ENCODE data around the gene FADD.

The FADD gene

DNA sequence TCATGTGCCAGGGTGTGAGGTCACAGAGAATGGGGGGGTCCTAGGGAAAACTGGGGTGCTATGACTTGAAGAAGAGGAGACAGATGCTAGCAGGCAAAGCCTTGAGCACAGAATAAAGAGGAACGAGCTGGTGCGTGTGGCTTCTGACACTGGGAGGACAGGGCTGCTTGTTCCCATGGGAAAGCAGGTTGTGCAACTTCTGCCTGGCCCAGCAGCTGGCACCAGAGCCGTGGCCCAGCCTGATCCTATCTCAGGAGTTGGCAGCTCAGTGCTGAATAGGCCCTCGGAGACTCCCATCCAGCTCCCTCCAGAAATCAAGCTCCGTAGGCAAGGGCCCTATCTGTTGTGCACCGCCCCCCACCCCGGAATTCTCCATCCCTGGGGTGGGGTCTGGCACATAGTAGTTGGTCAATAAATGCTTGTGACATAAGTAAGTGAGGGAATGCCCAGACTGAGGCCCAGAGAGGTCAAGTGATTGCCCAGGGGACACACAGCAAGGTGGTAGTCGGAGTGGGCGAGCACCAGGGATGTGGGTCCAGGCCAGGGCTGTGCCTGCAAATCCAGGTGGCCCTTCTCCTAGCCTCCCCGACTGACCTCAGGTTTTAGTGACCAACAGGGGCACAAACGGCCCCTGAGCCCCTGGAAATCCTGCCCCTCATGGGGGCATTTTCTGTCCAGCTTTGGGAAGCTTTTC is 19.5 kb upstream of the FADD start:
- Histone ChIP-seq H3K27me3 (ENCODE audit: low read depth, low read length) (no peaks in the 10 kb centered on the region), H3K27ac (ENCODE audit: low read length) (no peak overlapping the region), H3K36me3 (ENCODE audit: control insufficient read depth in 1 of 2, insufficient read depth in 2 of 2, low read length in 2 of 2) (no peaks in the 10 kb centered on the region), H3K4me3 (ENCODE audit: low read depth in 1 of 2, low read length in 2 of 2) (no peak overlapping the region), H3K4me1 (ENCODE audit: control insufficient read depth in 1 of 2, insufficient read depth in 2 of 2, low read length in 2 of 2) (no peaks in the 10 kb centered on the region), H3K9me3 (ENCODE audit: control insufficient read depth in 1 of 2, low read length in 2 of 2) (no peaks in the 10 kb centered on the region)

DNA sequence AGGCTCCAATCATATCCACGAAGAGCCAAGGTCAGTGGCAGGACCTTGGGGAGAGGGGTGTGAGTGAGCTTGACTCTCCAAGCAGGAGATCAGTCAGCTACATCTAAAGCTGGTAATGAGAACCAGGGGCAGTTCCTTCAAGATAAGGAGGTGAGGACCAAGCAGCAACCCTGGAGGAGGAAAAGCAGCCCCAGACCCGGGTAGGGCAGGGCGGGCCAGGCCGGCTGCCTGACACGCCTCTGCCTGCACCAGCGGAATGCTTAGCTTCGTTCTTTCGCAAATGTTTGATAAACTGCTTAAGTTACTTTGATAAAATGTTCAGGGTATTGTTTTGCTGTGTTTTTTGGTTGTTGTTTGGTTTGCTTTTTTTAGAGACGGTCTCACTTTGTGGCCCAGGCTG is 18.7 kb upstream of the FADD start:
- Histone ChIP-seq H3K27ac (ENCODE audit: low read length) (no peak overlapping the region), H3K4me3 (ENCODE audit: low read depth in 1 of 2, low read length in 2 of 2) (no peak overlapping the region), H3K4me1 (ENCODE audit: control insufficient read depth in 1 of 2, insufficient read depth in 2 of 2, low read length in 2 of 2) (no peaks in the 10 kb centered on the region), H3K27me3 (ENCODE audit: low read depth, low read length) (no peaks in the 10 kb centered on the region), H3K9me3 (ENCODE audit: control insufficient read depth in 1 of 2, low read length in 2 of 2) (no peaks in the 10 kb centered on the region), H3K36me3 (ENCODE audit: control insufficient read depth in 1 of 2, insufficient read depth in 2 of 2, low read length in 2 of 2) (no peaks in the 10 kb centered on the region)

DNA sequence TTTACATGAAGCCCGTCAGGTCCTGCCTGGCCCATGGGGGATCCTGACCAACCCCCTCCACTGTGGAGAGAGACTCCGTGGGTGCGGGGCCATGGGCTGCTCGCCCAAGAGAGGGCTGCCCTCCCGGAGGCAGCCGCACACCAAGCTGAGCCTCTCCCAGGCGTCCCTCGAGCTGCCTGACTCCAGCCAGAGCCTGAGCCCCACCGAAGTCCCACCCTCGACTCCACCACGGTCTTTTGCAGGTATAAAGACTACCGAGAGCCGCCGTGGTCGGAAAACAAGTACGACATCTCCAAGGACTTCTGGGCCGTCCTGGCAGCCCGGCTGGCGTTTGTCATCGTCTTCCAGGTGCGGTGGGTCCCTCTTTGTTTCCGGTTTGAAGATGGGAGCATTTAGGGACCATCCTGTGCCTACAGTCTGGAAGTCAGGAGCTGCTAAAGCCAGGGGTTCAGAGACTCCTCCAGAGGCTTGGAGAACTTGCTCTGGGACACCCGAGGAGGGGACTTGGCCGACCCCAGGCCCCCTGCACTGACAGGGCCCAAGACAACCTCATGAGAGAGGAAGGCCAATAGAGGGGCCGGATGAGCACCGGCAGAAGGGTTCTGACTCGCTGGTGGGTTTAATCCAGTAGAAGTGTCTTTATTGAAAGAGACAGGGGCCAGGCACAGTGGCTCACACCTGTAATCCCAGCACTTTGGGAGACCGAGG is 17.6 kb upstream of the FADD start:
- H3K36me3 ChIP-seq (ENCODE audit: control insufficient read depth in 1 of 2, insufficient read depth in 2 of 2, low read length in 2 of 2), result no peaks in the 10 kb centered on the region
- no peak overlapping the region for H3K27ac ChIP-seq (ENCODE audit: low read length)
- H3K4me1 ChIP-seq (ENCODE audit: control insufficient read depth in 1 of 2, insufficient read depth in 2 of 2, low read length in 2 of 2), result no peaks in the 10 kb centered on the region
- H3K9me3 ChIP-seq (ENCODE audit: control insufficient read depth in 1 of 2, low read length in 2 of 2), result no peaks in the 10 kb centered on the region
- H3K27me3 ChIP-seq (ENCODE audit: low read depth, low read length), result no peaks in the 10 kb centered on the region
- no peak overlapping the region for H3K4me3 ChIP-seq (ENCODE audit: low read depth in 1 of 2, low read length in 2 of 2)

DNA sequence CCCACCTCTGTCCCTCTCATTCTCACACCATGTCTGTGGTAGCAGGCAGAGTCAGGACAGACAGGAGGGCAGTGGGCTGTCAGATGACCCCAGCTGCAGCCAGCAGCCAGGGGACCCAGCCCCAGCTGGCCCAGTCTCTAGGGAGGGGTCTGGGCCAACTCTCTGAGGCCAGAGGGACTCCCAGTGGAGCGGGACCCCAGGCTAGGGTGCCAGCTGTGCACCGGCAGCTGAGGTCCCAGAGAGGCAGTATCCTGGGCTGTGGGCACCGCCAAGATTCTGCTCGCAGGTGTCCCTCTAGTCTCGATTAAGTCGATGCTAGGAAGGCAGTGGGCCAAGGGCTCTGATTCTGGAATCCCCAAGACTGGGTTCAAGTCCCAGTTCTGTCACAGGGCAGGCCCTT is 16.7 kb upstream of the FADD start:
- Histone ChIP-seq H3K9me3 (ENCODE audit: control insufficient read depth in 1 of 2, low read length in 2 of 2) (no peaks in the 10 kb centered on the region), H3K27me3 (ENCODE audit: low read depth, low read length) (peaks cover 5% of the 10 kb centered on the region), H3K36me3 (ENCODE audit: control insufficient read depth in 1 of 2, insufficient read depth in 2 of 2, low read length in 2 of 2) (no peaks in the 10 kb centered on the region), H3K27ac (ENCODE audit: low read length) (no peak overlapping the region), H3K4me3 (ENCODE audit: low read depth in 1 of 2, low read length in 2 of 2) (no peak overlapping the region), H3K4me1 (ENCODE audit: control insufficient read depth in 1 of 2, insufficient read depth in 2 of 2, low read length in 2 of 2) (no peaks in the 10 kb centered on the region)

DNA sequence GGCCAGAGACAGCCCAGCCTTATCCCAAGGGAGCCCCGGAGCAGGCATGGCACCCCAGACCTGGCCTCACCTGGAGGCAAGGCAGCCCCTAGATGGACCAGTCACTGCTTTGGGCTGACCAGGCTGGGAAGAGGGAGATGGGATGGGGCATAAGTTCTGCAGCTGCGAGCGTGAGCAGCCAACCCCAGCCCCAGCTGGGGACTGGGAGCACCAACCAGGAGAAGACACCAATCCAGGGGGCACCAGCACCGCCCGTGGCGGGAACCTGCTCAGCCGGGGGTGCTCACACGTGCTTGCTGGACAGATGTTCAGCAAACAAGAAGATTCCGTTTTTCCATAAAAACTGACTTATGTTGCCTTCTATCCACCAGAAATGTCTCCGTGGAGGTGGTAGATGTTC is 16.2 kb upstream of the FADD start:
- Histone ChIP-seq H3K27ac (ENCODE audit: low read length) (no peak overlapping the region), H3K36me3 (ENCODE audit: control insufficient read depth in 1 of 2, insufficient read depth in 2 of 2, low read length in 2 of 2) (no peaks in the 10 kb centered on the region), H3K9me3 (ENCODE audit: control insufficient read depth in 1 of 2, low read length in 2 of 2) (no peaks in the 10 kb centered on the region), H3K4me1 (ENCODE audit: control insufficient read depth in 1 of 2, insufficient read depth in 2 of 2, low read length in 2 of 2) (no peaks in the 10 kb centered on the region), H3K27me3 (ENCODE audit: low read depth, low read length) (peaks cover 5% of the 10 kb centered on the region), H3K4me3 (ENCODE audit: low read depth in 1 of 2, low read length in 2 of 2) (no peak overlapping the region)

DNA sequence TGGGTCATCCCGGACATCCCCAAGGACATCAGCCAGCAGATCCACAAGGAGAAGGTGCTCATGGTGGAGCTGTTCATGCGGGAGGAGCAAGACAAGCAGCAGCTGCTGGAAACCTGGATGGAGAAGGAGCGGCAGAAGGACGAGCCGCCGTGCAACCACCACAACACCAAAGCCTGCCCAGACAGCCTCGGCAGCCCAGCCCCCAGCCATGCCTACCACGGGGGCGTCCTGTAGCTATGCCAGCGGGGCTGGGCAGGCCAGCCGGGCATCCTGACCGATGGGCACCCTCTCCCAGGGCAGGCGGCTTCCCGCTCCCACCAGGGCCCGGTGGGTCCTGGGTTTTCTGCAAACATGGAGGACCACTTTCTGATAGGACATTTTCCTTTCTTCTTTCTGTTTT is 15.3 kb upstream of the FADD start:
- Histone ChIP-seq H3K4me1 (ENCODE audit: control insufficient read depth in 1 of 2, insufficient read depth in 2 of 2, low read length in 2 of 2) (no peaks in the 10 kb centered on the region), H3K27ac (ENCODE audit: low read length) (no peak overlapping the region), H3K27me3 (ENCODE audit: low read depth, low read length) (peaks cover 5% of the 10 kb centered on the region), H3K9me3 (ENCODE audit: control insufficient read depth in 1 of 2, low read length in 2 of 2) (no peaks in the 10 kb centered on the region), H3K36me3 (ENCODE audit: control insufficient read depth in 1 of 2, insufficient read depth in 2 of 2, low read length in 2 of 2) (no peaks in the 10 kb centered on the region), H3K4me3 (ENCODE audit: low read depth in 1 of 2, low read length in 2 of 2) (no peak overlapping the region)

DNA sequence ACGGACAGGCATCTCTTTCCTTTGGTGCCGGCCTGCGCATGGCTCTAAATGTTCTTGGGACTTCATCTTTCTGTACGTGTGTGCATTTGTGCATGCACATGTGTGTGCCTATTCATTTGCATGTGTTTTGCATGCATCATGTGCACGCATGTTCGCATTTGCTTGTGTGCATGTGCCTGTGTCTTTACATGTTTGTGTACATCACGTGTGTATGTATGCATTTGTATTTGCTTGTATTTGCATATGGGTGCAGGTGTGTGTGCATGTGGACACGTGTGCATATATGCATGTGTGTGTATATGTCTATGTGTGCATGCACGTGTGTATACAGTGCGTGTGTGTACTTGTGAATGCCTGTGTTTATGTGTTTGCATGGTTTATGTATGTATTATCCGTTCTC is 13.5 kb upstream of the FADD start:
- Histone ChIP-seq H3K27ac (ENCODE audit: low read length) (no peak overlapping the region), H3K4me1 (ENCODE audit: control insufficient read depth in 1 of 2, insufficient read depth in 2 of 2, low read length in 2 of 2) (no peaks in the 10 kb centered on the region), H3K4me3 (ENCODE audit: low read depth in 1 of 2, low read length in 2 of 2) (no peak overlapping the region), H3K27me3 (ENCODE audit: low read depth, low read length) (peaks cover 5% of the 10 kb centered on the region), H3K36me3 (ENCODE audit: control insufficient read depth in 1 of 2, insufficient read depth in 2 of 2, low read length in 2 of 2) (no peaks in the 10 kb centered on the region), H3K9me3 (ENCODE audit: control insufficient read depth in 1 of 2, low read length in 2 of 2) (no peaks in the 10 kb centered on the region)

DNA sequence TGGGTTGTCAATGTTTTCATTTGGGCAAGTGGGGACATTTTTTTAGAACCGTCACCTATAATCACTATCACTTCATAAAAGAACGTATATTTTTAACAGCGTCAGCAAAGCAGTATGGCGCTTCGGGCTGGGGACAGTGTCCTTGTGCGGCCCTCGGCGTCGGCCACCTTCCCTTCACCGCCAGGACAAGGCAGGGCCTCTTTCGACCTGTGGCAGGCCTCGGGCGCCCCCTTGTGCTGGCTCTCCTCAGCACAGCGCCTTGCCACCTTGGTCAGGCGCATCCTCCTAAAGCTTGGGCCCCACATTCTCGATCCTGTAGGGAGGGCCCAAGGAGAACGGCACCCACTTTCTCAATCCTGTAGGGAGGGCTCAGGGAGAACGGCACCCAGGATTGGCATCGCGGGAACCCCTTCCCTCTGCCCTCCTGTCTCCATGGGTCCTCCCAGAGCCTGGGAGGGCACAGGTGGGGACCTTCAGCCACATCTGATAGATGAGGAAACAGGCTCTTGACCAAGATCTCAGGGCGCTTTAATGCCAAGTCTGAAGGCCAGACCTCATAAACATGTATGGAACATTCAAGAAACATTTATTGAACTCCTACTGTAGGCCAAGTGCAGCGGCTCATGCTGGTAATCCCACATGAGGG is 11.5 kb upstream of the FADD start:
- Histone ChIP-seq H3K9me3 (ENCODE audit: control insufficient read depth in 1 of 2, low read length in 2 of 2) (no peaks in the 10 kb centered on the region), H3K4me3 (ENCODE audit: low read depth in 1 of 2, low read length in 2 of 2) (no peak overlapping the region), H3K36me3 (ENCODE audit: control insufficient read depth in 1 of 2, insufficient read depth in 2 of 2, low read length in 2 of 2) (no peaks in the 10 kb centered on the region), H3K27me3 (ENCODE audit: low read depth, low read length) (peaks cover 5% of the 10 kb centered on the region), H3K27ac (ENCODE audit: low read length) (no peak overlapping the region), H3K4me1 (ENCODE audit: control insufficient read depth in 1 of 2, insufficient read depth in 2 of 2, low read length in 2 of 2) (no peaks in the 10 kb centered on the region)

DNA sequence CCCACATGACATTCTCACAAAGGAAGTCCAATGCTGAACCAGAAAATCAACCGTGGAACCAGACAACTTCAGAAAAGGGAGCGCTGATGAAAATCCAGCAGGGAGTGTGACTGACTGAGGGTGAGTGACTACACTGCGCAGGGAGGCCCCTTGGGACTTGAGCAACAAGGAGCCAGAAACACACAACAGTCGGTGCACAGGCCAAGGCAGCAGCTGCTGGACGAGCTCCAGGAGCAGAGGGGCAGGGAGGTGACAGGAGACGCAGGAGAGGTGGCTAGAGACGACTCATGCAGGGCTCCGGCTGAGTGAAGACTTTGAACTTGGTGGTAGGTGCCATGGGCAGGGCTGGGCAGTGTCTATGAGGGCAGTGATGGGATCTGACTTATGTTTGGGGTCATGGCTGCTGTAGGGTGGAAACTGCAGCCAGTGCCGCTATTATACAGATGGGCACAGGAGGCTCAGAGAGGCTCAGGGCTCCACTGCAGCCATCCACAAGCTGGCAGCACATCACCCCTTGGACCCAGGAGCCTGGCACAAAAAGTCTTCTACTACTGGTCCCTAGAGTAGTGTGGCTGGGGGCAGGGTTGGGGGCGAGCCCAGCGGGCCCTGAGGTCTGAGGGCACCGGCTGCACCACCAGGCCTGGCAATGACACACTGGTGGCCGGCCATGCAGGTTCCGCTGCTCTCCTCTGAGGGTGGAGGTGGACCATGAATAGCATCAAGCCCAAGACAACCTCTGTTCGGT is 10.3 kb upstream of the FADD start:
- H3K27ac ChIP-seq (ENCODE audit: low read length), result no peak overlapping the region
- no peaks in the 10 kb centered on the region for H3K36me3 ChIP-seq (ENCODE audit: control insufficient read depth in 1 of 2, insufficient read depth in 2 of 2, low read length in 2 of 2)
- peaks cover 5% of the 10 kb centered on the region for H3K27me3 ChIP-seq (ENCODE audit: low read depth, low read length)
- no peaks in the 10 kb centered on the region for H3K4me1 ChIP-seq (ENCODE audit: control insufficient read depth in 1 of 2, insufficient read depth in 2 of 2, low read length in 2 of 2)
- H3K4me3 ChIP-seq (ENCODE audit: low read depth in 1 of 2, low read length in 2 of 2), result no peak overlapping the region
- no peaks in the 10 kb centered on the region for H3K9me3 ChIP-seq (ENCODE audit: control insufficient read depth in 1 of 2, low read length in 2 of 2)

DNA sequence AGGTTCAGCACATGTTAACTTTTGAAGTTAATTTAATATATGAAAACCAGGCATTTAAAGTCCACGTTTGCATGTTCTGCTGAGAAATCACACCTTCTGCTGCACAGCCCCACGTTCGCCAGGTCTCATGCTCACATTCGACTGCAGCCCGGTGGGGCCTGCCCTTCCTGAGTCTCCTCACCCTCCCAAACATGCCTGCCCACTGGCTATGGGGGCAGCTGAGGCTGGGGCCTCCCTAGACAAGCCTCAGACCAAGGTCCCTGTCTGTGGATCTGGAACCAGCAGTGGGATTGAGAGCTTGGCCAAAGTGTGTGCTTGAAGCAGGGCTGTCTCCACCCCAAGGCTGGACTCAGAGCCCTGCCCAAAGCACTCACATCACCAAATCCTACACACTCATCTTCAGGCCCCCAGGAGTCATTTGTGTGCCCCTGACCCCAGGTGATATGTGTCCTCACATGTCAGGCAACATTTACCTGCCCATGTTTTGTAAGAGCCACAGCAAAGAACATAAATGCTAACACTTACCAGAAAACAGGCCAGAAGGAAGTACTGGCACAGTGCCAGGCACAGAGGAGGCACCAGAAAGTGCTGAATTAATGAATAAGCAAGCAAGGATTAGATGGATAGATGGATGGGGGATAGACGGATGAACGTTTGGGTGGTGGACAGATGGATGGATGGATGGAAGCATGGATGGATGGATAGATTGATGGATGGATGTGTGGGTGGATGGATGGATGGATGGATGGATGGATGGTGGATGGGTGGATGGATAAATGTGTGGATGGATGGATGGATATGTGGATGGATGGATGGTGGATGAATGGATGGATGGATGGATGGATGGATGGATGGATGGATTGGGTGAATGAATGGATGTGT is 9.4 kb upstream of the FADD start:
- Histone ChIP-seq H3K27ac (ENCODE audit: low read length) (no peak overlapping the region), H3K27me3 (ENCODE audit: low read depth, low read length) (peaks cover 5% of the 10 kb centered on the region), H3K36me3 (ENCODE audit: control insufficient read depth in 1 of 2, insufficient read depth in 2 of 2, low read length in 2 of 2) (no peaks in the 10 kb centered on the region), H3K9me3 (ENCODE audit: control insufficient read depth in 1 of 2, low read length in 2 of 2) (no peaks in the 10 kb centered on the region), H3K4me3 (ENCODE audit: low read depth in 1 of 2, low read length in 2 of 2) (no peak overlapping the region), H3K4me1 (ENCODE audit: control insufficient read depth in 1 of 2, insufficient read depth in 2 of 2, low read length in 2 of 2) (no peaks in the 10 kb centered on the region)

Data from muscle layer of duodenum (tissue), 2 donors.